HK-2 (cell line): ENCODE results near the gene STING1.
"Not testable (repeated sequence)": the region's sequence is repeated elsewhere in the genome, so short reads cannot be mapped to it uniquely, and the experiment has no call there.

Experiments used
- DNase-seq: peaks from one replicate; pipeline ENCODE4 v3.0.0-alpha.2; 2018; ENCODE audit not compliant: unreplicated experiment

STING1 gene

GRCh38 chr5:139482050-139482889 lies at the start of gene STING1:
Gene STING1, minus strand, starts transcription at chr5:139482758. Its CDS starts 1,054 bp downstream, at chr5:139481704.
- peak; percentile 41 for DNase-seq

GRCh38 chr5:139531772-139532169 lies 49.2 kb upstream of the STING1 start:
- no peak for DNase-seq

- DNase-seq = not testable (repeated sequence)
These were observed 47.5 kb upstream of the STING1 start for GRCh38 chr5:139530079-139530478.

- DNase-seq = not testable (repeated sequence)
These were observed 46.1 kb upstream of the STING1 start for GRCh38 chr5:139528695-139529094.

- DNase-seq = not testable (repeated sequence)
These were observed 45.4 kb upstream of the STING1 start for GRCh38 chr5:139527896-139528467.

GRCh38 chr5:139527090-139527470 lies 44.5 kb upstream of the STING1 start:
- not testable (repeated sequence) for DNase-seq

- not testable (repeated sequence) for DNase-seq
These were observed 43.9 kb upstream of the STING1 start for GRCh38 chr5:139526309-139527089.

GRCh38 chr5:139525586-139526308 lies 43.2 kb upstream of the STING1 start:
- DNase-seq = not testable (repeated sequence)

GRCh38 chr5:139524940-139525585 lies 42.5 kb upstream of the STING1 start:
- DNase-seq = no peak

GRCh38 chr5:139524446-139524845 lies 41.9 kb upstream of the STING1 start:
- DNase-seq = no peak

- DNase-seq = no peak
These were observed 41.3 kb upstream of the STING1 start for GRCh38 chr5:139523635-139524445.

- peak; percentile 87 for DNase-seq
These were observed 35.4 kb upstream of the STING1 start for GRCh38 chr5:139517683-139518564.

GRCh38 chr5:139514486-139514856 lies 31.9 kb upstream of the STING1 start:
- DNase-seq = no peak

GRCh38 chr5:139513852-139514485 lies 31.4 kb upstream of the STING1 start:
- no peak for DNase-seq

- DNase-seq = peak; percentile 67
These were observed 30.9 kb upstream of the STING1 start for GRCh38 chr5:139513434-139513833.

GRCh38 chr5:139512786-139513390 lies 30.3 kb upstream of the STING1 start:
- no peak for DNase-seq

GRCh38 chr5:139504722-139505121 lies 22.2 kb upstream of the STING1 start:
- DNase-seq = not testable (repeated sequence)

- not testable (repeated sequence) for DNase-seq
These were observed 21.3 kb upstream of the STING1 start for GRCh38 chr5:139503879-139504278.
